UCSD-AML1 (cell line): Measurements from ENCODE around the gene UCHL1.
A peak's percentile ranks its signal among the peaks of the same experiment; 100 is the strongest.

Experiments
- DNase-seq: peaks from one replicate; lab custom pipeline; 2025; ENCODE audit not compliant: unreplicated experiment; lab: John Stamatoyannopoulos, UW

Gene UCHL1

DNA sequence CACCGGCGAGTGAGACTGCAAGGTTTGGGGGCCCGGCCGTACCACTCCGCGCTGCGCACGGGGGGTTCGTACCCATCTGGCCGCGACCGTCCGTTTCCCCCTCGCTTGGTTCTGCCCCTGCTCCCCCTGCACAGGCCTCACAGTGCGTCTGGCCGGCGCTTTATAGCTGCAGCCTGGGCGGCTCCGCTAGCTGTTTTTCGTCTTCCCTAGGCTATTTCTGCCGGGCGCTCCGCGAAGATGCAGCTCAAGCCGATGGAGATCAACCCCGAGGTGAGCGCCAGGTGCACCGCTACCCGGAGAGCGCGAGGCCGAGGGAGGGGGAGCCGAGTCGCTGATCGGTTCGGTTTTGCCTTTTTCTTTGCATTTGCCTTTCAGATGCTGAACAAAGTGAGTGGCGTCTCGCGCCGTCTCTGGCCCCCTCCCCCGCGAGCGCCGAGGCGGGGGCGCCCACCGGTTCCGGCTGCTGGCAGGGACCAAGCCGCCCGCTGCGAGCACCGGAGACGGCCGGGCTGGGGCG is at the start of gene UCHL1:
UCHL1 (plus strand) TSS at position 189 of the 517 bp plus-strand sequence; CDS start at position 238, 49 bp downstream.
- DNase-seq: no peak

DNA sequence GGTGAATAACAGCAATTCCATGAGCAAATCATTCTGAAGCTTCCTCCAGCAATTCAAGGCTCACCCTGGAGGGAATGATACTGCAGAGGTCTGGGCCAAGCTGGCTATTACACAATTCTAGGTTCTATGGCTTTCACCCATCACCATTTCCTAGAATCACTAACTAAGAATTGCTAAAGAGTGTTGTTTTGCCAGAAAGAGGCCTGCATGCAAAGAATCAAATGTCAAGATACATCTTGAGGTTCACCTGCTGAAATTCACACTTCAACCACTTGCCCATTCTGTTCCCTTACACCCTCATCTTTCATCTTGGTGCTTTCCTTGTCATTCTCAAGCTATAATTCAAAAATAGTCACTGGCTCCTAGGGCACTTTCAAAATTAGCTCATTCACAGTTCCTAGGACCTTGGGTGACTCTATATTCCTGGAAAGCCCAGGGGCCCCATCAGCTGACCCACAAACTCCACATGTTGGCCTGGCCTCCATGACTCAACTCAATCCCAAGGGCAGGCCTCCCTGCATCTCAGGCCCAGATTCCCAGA is 49.4 kb upstream of the UCHL1 start:
- no peak for DNase-seq

DNA sequence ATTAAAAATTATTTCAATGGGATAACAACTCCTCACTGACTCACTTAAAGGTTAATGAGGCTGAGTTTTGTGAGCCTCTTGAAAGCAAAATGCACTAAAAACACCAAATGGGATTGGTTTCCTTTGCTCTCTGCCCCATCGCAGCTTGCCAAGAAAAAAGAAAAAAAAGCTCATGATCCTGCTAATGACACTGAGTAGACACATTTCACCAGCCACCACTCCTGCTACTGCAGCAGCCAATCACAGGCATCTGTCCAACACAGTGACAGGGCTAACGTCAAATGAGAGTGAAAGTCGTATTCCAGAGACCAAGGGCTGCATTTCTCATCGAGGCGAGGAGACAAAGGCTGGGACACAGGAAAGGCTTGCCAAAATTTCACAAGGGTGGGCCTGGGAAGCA is 47.5 kb upstream of the UCHL1 start:
- DNase-seq: no peak

DNA sequence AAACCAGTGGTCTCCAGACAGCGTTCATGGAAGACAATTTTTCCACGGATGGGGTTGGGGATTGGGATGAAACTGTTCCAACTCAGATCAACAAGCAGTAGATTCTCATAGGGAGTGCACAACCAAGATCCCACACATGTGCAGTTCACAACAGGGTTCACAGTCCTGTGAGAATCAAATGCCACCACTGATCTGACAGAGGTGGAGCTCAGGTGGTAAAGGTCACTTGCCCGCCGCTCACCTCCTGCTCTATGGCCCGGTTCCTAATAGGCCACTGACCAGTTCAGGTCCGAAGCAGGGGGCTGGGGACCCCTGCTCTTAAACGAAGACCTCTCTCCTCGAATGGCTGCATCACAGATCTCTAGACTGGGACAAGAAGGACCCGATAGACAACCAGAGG is 46.8 kb upstream of the UCHL1 start:
- DNase-seq: no peak

DNA sequence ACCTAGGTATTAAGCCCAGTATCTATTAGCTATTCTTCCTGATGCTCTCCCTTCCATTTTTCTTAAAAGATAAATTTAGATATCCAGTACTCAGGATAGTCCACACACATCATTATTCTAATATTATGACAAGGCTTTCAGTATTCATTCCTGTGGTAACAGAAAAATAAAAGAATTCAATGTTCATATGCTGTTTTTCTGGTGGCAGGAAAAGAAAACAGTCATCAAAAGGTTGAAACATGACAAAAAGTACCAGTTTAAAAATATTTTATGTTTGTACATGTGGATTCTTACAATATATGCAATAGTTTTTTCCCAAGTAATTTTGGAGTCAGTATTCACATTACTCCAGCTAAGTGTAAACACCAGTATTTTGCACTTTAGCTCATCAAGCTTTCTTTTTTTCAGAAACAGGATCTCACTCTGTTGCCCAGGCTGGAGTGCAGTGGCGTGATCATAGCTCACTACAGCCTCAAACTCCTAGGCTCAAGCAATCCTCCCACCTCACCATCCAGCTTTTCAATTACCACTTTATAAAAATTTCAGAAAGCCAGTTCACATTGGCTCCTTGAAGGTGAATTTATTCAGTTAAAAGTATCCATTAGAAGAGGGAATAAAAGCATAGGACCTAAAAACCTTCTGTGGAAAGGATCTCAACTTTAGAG is 44.6 kb upstream of the UCHL1 start:
- no peak for DNase-seq

DNA sequence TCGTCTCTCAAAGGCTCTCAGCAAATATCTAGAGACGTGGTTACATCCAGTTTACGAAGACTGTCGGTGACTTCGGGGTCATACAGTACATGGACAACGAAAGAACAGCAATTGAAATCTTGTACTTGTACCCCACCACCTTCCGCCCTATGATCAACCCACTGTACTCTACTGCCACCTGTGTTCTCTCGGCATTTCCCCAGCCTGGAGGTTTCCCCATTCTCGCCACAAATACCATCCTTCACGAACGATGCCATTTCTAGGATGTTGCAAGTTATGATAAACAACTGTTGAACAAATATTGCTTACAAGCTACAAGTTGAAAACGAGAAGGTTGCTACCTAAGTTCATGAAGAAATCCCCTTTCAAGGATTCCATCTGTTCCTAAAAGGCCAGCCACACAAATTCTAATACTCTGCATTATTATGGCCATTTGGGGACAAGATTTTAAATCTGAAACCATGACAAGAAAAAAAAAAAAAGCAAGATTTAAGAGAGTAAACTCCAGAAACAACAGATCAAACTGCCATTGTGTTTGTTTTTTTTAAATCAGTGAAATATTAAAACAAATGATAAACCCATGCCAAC is 44.0 kb upstream of the UCHL1 start:
- DNase-seq: peak; percentile 13

DNA sequence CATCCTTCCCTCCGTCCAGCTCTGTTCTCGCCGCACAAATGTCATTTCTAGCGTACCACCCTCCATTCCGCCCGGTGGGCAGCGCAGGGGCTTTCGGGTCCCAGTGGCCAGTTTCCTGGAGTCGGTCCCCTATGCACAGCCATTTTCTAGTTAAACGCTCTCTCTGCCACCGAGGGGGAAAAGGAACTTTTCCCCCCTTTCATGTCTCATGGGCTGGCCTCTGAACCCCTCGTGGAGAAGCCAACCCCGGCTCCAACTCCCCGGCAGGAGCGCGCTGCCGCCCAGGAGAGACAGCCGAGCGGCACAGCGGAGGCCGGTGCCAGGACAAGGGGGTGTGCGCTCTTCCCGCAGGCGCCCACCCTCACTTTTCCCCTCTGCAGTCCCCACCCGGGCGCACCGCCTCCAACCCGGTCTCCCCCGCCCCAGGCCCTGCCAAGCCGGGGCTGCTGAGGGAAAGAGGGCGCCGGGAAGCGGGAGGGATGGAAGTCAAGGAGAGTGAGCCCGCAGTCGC is 43.0 kb upstream of the UCHL1 start:
- DNase-seq: no peak

DNA sequence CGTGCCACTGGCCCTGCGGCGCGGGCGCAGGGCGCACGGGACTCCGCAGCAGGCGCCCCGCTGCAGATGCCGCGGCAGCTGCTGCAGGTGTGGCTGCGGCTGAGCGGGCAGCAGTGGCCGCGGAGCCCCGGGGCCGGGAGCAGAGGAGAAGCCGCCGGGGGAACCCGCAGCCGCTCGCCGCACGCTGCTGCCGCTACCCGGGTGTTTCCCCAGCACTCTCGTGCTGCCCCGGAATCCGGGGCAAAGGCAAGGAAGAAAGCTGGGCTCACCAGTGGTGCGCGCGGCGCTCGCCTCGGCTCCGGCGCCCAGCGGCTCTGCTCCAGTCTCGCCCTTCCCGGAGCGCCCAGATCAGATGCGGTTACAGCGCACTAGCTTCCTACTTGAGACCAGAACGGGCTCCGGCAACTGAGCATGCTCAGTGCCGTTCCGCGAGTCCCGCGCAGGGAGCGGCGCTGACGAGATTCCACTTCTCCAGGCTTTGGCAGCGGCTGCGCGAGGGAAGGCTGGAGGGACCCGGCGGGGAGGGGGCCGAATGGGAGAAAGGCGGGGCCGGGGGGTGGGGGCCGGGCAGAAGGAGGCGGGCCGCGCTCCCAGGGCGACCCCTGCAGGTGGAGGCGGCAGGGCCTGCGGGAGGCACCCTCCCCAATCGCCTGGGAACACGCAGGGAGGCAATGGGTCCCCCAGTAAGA is 42.4 kb upstream of the UCHL1 start, which contains the start of gene APBB2:
APBB2 (minus strand) TSS at position 407 of the 689 bp plus-strand sequence. CDS start 181,288 bp downstream, outside the sequence.
- DNase-seq: peak; percentile 90

DNA sequence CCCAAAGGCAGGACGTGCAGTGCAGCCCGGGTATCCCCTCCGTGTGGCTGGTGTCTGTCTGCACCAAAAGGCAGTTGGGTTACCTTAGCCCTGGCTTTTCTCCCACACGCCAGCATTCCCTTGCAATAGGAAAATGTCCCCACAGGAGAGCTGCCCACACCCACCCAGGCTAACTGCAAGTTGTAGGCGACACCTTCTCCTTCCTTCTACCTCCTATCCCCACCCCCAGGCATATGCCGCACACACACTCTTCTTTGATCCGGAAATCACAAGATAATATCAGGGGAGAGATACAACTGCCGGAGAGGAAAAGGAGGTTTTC is 41.9 kb upstream of the UCHL1 start:
- DNase-seq: no peak

DNA sequence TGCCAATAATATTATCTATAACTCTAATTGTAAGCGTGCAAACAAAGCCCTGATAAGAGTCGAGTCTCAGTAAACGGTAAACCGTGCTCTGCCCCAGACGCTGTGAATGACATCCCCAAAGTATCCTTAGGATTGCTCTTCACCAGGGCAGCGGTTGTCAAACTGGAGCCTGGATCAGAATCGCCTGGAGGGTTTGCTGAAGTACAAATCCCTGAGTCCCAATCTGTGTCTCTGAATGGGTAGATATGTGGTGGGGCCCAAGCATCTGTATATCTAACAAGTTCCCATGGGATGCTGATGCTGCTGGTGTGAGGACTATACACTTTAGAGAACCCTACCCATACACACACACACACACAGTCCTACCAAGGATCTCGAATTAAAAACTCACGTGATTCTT is 41.6 kb upstream of the UCHL1 start:
- DNase-seq: no peak

DNA sequence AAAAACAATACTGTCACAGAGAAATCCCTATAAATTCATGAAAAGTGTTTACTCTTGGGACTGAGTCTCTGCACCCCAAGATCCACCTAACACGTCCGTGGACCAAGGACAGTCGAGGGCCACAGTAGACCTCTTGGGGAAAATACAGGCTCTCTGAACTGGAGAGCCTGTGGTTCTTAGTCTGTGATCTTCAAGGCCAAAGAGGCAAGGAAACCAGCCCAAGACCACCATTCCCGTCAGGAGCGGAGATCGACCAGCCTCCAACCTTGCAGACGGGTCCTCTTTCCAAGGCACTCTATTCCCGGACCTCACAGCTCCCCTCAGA is 40.8 kb upstream of the UCHL1 start:
- no peak for DNase-seq

DNA sequence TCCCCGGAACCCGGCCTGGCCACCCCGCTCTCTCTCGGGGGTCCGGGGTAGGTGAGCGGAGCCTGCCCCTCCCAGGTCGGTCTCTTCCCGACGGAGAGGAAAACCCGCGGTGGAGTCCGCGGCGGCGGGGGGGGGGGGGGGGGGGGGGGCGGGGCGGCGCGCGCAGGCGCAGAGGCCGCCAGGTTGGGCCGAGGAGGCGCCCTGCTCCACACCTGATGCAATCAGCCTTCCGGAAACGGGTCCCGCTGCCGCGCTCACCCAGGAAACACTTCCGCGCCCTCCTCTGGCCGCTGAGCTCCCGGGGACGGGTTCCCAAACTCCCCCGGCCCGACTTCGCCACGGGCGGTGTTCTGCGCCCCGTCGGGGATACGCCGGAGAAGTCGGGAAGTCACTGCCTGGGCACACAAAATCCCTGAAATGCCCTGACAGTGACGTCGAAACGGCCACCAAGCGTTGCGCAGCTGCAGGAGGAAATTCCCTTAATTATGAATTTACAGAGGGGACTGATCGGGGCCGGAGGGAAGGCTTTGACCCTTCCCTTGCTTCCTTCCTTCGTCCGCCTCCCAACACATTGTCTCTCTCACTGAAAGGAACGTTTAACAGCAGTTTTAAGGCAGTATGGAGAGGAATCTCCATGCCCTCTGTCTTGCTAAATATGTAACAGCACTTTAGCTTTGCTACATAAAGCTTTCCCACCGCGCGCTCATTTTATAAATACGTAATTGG is 40.3 kb upstream of the UCHL1 start:
- peak; percentile 74 for DNase-seq

DNA sequence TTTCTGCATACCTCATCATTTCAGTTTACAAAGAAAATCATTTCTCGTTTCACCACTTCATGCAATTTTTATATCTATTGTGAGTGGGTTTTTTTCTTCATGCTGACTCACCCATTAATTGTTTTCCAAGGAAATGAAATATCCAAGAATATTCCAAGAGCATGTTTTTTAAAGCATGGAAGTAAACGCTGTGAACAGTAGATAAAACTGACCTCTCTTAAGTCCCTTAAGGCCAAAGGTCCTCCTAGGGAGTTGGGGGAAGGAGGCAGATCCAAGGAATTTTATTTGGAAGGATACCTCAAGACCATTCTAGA is 39.8 kb upstream of the UCHL1 start:
- DNase-seq: no peak

DNA sequence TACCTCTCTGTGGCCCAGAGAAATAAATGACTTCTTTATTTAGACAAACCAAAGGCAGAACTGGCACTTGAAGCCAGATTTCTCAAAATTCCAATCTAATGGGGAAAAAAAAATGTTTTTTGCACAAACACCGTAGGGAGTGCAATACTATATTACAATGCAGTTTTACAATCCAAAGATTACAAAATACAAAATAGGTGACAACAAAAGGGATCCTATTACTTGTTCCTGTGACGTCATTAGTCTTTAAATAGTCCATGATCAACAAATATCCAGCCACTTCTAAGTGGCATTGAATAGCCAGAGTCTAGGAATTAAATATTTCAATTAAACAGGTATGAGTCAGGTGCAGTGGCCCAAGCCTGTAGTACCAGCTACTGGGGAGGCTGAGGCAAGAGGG is 39.4 kb upstream of the UCHL1 start:
- DNase-seq: no peak

DNA sequence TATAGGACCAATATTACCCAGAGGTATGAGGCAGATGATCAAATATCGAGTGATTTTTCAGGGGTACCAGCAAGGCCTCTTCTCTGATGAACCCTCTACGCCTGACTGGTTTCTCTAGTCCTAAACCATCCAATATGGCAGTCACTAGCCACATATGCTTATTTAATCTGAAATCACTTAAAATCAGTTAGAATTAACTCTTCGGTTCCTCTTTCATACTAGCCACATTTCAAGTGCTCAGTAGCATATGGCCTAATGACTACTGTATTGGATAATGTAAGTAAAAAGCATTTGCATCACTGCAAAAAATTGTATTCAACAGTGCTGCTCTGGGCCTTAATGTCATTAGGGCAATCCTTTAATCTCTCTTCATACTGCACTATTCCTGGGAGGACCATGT is 38.0 kb upstream of the UCHL1 start:
- DNase-seq: no peak

DNA sequence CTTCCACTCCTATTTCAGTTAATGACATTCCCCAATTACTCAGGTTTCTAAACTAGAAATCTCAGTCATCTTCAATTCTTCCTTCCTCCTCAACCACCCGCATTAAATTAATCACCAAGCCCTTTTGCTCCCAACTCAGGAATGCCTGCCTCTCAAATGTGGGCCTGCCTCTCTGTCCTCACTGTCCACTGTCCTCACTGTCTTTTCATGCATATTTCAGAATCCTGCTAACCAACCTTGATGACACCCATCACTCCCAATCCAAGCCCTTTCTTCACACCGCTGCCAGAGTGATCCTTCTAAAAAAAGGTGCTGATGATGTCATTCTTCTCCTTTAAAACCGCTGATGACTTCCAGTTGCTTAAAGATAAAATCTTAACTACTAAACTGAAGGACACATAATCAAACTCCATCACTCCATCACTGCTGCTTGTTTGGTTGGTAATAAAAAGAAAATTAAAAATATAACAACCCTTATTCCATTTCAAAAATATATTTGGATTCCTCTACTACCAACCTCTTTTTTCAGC is 37.2 kb upstream of the UCHL1 start:
- DNase-seq: no peak

DNA sequence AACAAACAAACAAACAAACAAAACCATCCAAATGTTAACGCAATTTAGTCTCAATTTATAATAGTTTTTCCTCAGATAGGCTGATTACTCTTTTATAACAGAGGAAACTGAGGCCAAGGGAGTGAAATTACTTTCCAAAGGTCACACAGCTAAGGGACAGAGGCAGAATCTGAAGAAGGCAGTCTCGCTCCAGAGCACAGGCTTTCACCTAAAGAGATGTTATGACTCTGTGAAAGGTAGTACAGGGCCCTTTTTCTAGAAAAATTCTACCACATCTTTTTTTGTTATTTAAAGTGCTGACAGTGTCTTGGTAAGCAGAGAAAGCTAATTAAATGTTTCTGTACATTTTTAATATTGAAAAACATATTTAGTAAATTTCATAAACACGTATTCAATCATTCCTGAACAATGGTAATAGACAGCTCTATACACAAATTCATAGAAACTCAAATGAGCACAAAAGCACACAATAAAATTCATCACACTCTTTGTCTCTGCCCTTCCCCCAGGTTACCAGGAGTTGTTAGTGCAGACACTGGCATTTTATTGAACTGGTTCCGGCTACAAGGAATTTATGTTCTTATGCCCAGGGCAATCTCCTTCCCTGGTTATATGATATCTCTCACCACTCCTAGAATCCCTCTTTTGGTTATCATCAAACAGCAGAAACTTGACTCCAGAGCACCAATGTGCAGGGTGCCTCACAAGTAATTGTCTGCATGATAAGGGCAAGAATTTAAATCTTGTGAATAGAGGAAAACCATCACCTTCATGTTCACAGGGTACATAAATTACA is 34.7 kb upstream of the UCHL1 start:
- no peak for DNase-seq

DNA sequence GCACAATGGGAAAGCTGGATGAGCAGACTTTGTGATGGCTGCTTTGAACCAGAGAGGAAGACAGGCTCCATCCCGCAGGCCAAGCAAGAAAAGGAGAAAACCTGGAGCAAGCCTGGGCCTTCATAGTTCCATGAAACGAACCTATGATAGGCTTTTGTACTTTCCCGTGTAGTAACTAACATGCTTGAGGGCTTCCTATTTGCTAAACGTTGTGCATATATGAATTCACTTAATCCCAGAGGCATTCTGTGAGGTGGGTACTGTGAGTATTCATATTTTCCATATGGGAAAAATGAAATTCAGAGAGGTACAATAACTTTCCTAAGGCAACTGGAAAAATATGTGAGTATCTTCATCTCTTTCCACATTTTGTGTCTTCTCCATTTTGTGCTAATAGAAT is 28.8 kb upstream of the UCHL1 start:
- DNase-seq: no peak

DNA sequence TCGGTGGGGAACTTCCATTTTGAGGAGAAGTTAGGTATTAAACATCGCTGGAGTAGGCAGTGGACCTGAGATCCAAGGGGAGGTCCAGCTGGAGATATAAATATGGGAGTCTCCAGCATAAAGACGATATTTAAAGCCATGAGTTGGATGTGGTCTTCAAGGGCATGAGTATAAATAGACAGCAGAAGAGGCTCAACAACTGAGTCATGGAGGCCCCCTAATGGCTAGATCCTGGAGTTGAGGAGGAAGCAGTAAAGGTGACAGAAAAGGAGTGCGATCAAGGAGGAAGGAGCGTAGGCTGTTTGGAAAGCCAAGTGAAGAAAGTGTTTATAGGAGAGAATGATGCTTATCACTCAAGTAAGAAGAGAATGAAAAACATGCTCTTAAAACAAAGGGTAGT is 24.3 kb upstream of the UCHL1 start:
- no peak for DNase-seq

DNA sequence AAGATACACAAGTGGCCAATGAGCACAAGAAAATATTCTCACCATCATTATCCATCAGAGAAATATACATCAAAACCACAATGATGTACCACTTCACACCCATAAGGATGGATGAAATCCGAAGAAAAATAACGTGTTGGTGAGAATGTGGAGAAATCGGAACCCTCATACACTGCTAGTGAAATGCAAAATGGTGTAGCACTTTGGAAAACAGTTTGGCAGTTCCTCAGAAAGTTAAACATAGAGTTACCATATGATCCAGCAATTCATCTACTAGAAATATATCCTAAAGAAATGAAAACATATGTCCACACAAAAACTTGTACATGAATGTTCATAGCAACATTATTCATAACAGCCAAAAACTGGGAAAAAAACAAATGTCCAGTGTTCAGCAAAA is 23.9 kb upstream of the UCHL1 start:
- DNase-seq: no peak
